Measurements from ENCODE around the gene RAD51AP1.

DNA sequence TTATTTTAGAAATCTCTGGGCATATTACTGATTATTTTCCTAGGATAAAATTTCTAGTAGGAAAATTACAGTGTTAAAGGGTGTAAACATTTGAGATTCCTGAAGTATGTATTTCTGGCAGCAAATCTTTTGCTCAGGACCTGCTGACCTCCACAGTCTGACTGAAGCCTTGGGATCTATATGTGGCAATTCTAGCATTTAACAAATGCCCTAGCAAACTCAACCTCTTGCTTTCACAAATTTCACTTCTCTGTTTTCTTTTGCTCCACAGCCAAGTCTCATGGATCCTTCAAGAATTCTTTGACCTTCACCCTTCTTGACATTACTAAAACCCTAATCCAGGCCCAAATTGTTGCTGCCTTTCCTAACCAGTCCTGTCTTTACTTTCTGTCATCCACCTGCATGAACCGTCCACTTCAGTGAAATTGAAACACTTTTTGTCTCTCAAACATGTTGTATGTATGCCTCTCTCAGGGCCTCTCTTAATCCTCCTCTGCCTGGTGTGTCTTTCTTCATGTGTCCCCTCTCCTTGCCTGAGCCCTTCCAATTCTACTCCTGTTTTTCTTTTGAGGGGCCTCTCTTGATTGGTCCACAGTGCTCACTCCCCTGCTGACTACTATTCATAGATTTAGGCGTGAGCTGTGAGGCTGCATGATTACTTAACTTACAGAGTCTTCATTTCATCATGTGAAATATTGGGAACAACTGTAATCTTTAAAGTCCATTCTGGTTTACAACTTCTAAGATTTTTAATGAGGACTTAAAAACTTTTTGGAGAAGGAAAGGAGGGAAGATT is 18.2 kb downstream of the RAD51AP1 start:
- TF ChIP-seq, protein P1, sequence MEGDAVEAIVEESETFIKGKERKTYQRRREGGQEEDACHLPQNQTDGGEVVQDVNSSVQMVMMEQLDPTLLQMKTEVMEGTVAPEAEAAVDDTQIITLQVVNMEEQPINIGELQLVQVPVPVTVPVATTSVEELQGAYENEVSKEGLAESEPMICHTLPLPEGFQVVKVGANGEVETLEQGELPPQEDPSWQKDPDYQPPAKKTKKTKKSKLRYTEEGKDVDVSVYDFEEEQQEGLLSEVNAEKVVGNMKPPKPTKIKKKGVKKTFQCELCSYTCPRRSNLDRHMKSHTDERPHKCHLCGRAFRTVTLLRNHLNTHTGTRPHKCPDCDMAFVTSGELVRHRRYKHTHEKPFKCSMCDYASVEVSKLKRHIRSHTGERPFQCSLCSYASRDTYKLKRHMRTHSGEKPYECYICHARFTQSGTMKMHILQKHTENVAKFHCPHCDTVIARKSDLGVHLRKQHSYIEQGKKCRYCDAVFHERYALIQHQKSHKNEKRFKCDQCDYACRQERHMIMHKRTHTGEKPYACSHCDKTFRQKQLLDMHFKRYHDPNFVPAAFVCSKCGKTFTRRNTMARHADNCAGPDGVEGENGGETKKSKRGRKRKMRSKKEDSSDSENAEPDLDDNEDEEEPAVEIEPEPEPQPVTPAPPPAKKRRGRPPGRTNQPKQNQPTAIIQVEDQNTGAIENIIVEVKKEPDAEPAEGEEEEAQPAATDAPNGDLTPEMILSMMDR (conservative IDR thresholded peaks at IDR 0.05) = no peak
- TF ChIP-seq ZFX (IDR thresholded peaks at IDR 0.05) = no peak

Data from C4-2B (cell line).